ENCODE measurements around the gene H2BK1. TPM values are rescaled to one million over a fixed set of nuclear protein-coding genes. Genes with fewer than 3 reads are reported as not detected.

H2BK1 gene
- total RNA-seq, 1 experiment from 2014 or later: 0.69 TPM

DNA sequence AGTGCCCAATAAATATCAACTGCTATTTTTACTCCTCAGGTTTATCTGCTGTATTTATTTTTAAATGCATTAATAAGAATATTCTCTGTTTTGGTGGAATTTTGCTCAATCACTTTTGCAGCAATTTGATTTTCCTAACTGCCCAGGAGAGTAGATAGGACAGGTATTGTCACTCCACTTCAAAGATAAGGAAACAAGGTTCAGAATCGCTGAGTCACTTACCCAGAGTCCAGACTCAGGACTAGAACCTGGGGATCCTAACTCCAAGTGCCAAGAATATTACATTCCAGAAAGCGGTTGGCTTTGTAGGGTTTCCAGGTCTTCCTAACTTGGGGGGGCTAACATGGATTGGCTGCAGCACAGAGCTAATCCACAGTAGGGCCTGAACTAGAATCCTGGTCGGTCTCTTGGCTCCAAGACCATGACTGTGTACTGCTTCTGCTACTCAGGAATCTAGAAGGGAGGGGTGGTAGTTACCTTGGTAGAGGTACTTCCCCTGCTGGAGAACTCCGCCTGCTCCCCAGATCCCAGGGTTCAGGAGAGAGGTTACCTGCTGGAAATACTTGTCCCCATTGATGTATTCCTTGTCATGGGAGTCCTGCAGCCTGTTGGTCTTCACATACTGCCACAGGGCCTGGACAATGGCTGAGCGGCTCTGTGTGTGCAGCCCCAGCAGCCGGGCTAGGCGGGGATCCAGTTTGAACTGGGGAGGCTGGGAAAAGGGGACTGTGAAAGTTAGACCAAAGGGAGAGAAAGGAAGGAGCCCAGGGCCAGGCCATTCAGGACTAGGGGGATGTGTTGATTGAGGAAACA lies 30.9 kb upstream of the H2BK1 start:
- ChIA-PET POLR2A (no interaction called here), RAD21 (ENCODE audit: low non-redundant PET in 1 of 2, low total read pairs in 2 of 2, uncharacterized antibody in 2 of 2, unreplicated experiment in 2 of 2) (no interaction called here), CTCF (no interaction called here)
- Histone ChIP-seq H2AFZ (ENCODE audit: low read depth, low read length, poor library complexity, severe bottlenecking) (no peak overlapping the region), H3K4me2 (ENCODE audit: low read length) (no peak overlapping the region), H3K27me3 (ENCODE audit: insufficient read depth, low read length) (no peaks in the 10 kb centered on the region), H4K20me1 (ENCODE audit: insufficient read depth) (no peaks in the 10 kb centered on the region), H3K27ac (ENCODE audit: low read depth, low read length) (peak overlapping the region; percentile 41; the same call in 1 of the 2 replicates), H3K9me2 (ENCODE audit: insufficient read depth) (no peaks in the 10 kb centered on the region), H3K36me3 (ENCODE audit: control insufficient read depth in 1 of 2, insufficient read depth in 2 of 2, low read length in 2 of 2) (peaks cover 15 to 31% of the 10 kb centered on the region in 2 experiments), H3K4me1 (ENCODE audit: control insufficient read depth in 1 of 2, insufficient read depth in 2 of 2, low read length in 2 of 2) (peaks cover 7 to 20% of the 10 kb centered on the region in 2 experiments), H3K4me3 (replicated peaks in 1 of 2; ENCODE audit: low read depth in 1 of 2, low read length in 2 of 2) (no peak overlapping the region), H3K79me2 (ENCODE audit: insufficient read depth, low read length) (no peaks in the 10 kb centered on the region; the same call in 1 of the 2 replicates), H3K9me3 (ENCODE audit: control insufficient read depth in 1 of 2, insufficient read depth in 1 of 2, low read depth in 1 of 2, low read length in 2 of 2) (no peaks in the 10 kb centered on the region), H3K9ac (ENCODE audit: low read length) (no peak overlapping the region)
- no peak for ATAC-seq
- TSS peak; percentile 30 for BruUV-seq (replicated peaks)
- intact Hi-C loops (cut with micrococcal nuclease): loop anchor here (10.0 kb wide), 1 partner anchor 116 kb away; no protein-coding TSS in a partner anchor
- DNase-seq (ENCODE audit: low read depth, low spot score): no peak
- no peak for TF ChIP-seq RAD21 (IDR thresholded peaks at IDR 0.05; ENCODE audit: low read depth)
- TF ChIP-seq SRF (IDR thresholded peaks at IDR 0.05; ENCODE audit: low read depth): no peak

DNA sequence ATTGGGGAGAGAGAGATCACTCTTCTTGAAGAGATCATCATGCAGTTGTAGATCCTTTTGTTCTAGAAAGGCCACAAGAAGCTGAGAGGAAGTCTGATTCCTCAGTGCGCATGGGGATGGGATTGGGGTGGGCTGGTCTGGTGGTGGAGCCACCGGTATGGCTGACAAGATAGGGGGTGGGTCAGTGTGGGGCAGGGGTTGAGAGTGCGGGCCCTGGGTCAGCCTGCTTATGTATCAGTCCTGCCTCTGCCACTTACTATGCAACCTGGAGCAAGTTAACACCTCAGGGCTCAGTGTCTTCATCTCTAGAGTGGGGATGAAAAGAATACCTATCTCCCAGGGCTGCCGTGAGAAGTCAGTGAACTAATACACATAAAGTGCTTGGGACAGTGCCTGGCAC lies 30.2 kb upstream of the H2BK1 start:
- H3K9me2 ChIP-seq (ENCODE audit: insufficient read depth): no peaks in the 10 kb centered on the region
- ChIA-PET CTCF (no interaction called here), RAD21 (ENCODE audit: low non-redundant PET in 1 of 2, low total read pairs in 2 of 2, uncharacterized antibody in 2 of 2, unreplicated experiment in 2 of 2) (no interaction called here), POLR2A (interaction anchor here (1.4 kb wide), 1 partner anchor 13 kb away, joined by 3 read pairs; the partner anchor contains the start of gene ABCF2)
- H3K79me2 ChIP-seq (ENCODE audit: insufficient read depth, low read length): peaks cover 3% of the 10 kb centered on the region; the same call in 1 of the 2 replicates
- H3K4me1 ChIP-seq (ENCODE audit: control insufficient read depth in 1 of 2, insufficient read depth in 2 of 2, low read length in 2 of 2): peaks cover 7 to 19% of the 10 kb centered on the region in 2 experiments
- no peak overlapping the region for H3K4me2 ChIP-seq (ENCODE audit: low read length)
- BruUV-seq (replicated peaks): no TSS peak
- H2AFZ ChIP-seq (ENCODE audit: low read depth, low read length, poor library complexity, severe bottlenecking): no peak overlapping the region
- H3K27ac ChIP-seq (ENCODE audit: low read depth, low read length): peak overlapping the region; percentile 41; the same call in 1 of the 2 replicates
- no peaks in the 10 kb centered on the region for H3K27me3 ChIP-seq (ENCODE audit: insufficient read depth, low read length)
- H3K9ac ChIP-seq (ENCODE audit: low read length): no peak overlapping the region
- intact Hi-C loops (cut with micrococcal nuclease): loop anchor here (10.0 kb wide), 1 partner anchor 116 kb away; no protein-coding TSS in a partner anchor
- no peaks in the 10 kb centered on the region for H3K9me3 ChIP-seq (ENCODE audit: control insufficient read depth in 1 of 2, insufficient read depth in 1 of 2, low read depth in 1 of 2, low read length in 2 of 2)
- peaks cover 15 to 31% of the 10 kb centered on the region in 2 experiments for H3K36me3 ChIP-seq (ENCODE audit: control insufficient read depth in 1 of 2, insufficient read depth in 2 of 2, low read length in 2 of 2)
- ATAC-seq: no peak
- no peaks in the 10 kb centered on the region for H4K20me1 ChIP-seq (ENCODE audit: insufficient read depth)
- DNase-seq (ENCODE audit: low read depth, low spot score): no peak
- H3K4me3 ChIP-seq (replicated peaks in 1 of 2; ENCODE audit: low read depth in 1 of 2, low read length in 2 of 2): no peak overlapping the region
- TF ChIP-seq EZH2phosphoT487 (IDR thresholded peaks at IDR 0.05; ENCODE audit: borderline replicate concordance) (no peak), FOSL1 (IDR thresholded peaks at IDR 0.05; ENCODE audit: low read depth) (no peak), EZH2 (IDR thresholded peaks at IDR 0.05) (no peak), CEBPB (IDR thresholded peaks at IDR 0.05; ENCODE audit: low read depth) (no peak), POLR2AphosphoS5 (IDR thresholded peaks at IDR 0.05; ENCODE audit: low read depth, low read length) (no peak), SP1 (IDR thresholded peaks at IDR 0.05; ENCODE audit: low read depth) (no peak), ZFX (IDR thresholded peaks at IDR 0.05) (no peak), CBX3 (IDR thresholded peaks at IDR 0.05; ENCODE audit: low read depth) (no peak), EGR1 (IDR thresholded peaks at IDR 0.05; ENCODE audit: low read depth) (no peak), TCF7L2 (IDR thresholded peaks at IDR 0.05; ENCODE audit: borderline replicate concordance, extremely low read depth, insufficient read depth, insufficient read length) (no peak)
- TF ChIP-seq, protein P1, sequence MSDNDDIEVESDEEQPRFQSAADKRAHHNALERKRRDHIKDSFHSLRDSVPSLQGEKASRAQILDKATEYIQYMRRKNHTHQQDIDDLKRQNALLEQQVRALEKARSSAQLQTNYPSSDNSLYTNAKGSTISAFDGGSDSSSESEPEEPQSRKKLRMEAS (IDR thresholded peaks at IDR 0.05): no peak
- TF ChIP-seq, protein P2, sequence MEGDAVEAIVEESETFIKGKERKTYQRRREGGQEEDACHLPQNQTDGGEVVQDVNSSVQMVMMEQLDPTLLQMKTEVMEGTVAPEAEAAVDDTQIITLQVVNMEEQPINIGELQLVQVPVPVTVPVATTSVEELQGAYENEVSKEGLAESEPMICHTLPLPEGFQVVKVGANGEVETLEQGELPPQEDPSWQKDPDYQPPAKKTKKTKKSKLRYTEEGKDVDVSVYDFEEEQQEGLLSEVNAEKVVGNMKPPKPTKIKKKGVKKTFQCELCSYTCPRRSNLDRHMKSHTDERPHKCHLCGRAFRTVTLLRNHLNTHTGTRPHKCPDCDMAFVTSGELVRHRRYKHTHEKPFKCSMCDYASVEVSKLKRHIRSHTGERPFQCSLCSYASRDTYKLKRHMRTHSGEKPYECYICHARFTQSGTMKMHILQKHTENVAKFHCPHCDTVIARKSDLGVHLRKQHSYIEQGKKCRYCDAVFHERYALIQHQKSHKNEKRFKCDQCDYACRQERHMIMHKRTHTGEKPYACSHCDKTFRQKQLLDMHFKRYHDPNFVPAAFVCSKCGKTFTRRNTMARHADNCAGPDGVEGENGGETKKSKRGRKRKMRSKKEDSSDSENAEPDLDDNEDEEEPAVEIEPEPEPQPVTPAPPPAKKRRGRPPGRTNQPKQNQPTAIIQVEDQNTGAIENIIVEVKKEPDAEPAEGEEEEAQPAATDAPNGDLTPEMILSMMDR (IDR thresholded peaks at IDR 0.05 in 2 of 3, conservative IDR thresholded peaks at IDR 0.05 in 1 of 3; ENCODE audit: borderline replicate concordance in 1 of 3, insufficient read depth in 1 of 3, low read depth in 2 of 3, low read length in 2 of 3): no peak
- TF ChIP-seq, protein P3, sequence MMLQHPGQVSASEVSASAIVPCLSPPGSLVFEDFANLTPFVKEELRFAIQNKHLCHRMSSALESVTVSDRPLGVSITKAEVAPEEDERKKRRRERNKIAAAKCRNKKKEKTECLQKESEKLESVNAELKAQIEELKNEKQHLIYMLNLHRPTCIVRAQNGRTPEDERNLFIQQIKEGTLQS (IDR thresholded peaks at IDR 0.05): no peak
- TF ChIP-seq, protein P4, sequence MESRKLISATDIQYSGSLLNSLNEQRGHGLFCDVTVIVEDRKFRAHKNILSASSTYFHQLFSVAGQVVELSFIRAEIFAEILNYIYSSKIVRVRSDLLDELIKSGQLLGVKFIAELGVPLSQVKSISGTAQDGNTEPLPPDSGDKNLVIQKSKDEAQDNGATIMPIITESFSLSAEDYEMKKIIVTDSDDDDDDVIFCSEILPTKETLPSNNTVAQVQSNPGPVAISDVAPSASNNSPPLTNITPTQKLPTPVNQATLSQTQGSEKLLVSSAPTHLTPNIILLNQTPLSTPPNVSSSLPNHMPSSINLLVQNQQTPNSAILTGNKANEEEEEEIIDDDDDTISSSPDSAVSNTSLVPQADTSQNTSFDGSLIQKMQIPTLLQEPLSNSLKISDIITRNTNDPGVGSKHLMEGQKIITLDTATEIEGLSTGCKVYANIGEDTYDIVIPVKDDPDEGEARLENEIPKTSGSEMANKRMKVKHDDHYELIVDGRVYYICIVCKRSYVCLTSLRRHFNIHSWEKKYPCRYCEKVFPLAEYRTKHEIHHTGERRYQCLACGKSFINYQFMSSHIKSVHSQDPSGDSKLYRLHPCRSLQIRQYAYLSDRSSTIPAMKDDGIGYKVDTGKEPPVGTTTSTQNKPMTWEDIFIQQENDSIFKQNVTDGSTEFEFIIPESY (IDR thresholded peaks at IDR 0.05; ENCODE audit: extremely low read depth, insufficient replicate concordance, low read length): no peak

All from HCT116 (cell line).